ENCODE results near the gene LAG3. TPM values are rescaled to one million over a fixed set of nuclear protein-coding genes. Genes with fewer than 3 reads are reported as not detected.

Gene LAG3
- total RNA-seq, 8 experiments from 2014 or later, result 0.21 to 2.8 (median 0.66) TPM

GRCh38 chr12:6757028-6757690 is 15.2 kb upstream of the LAG3 start:
- in situ Hi-C loops (cut with MboI; ENCODE audit: low pct_unique_long_range_greater_than_20kb in 2 of 9, low sequenced_read_pairs in 9 of 9, unreplicated experiment in 9 of 9), result no loop called here
- no peak for ATAC-seq (replicated peaks in 6 of 8)
- no peak overlapping the region for H3K4me3 ChIP-seq
- 53 to 100% (median 88%) methylated on average over 2 to 8 of the region's 8 CpGs; no CpG with 5 or more reads in 1 of the 10 experiments for WGBS, 10 experiments
- peaks cover 14% of the 10 kb centered on the region in 2 donors for H3K4me1 ChIP-seq (replicated peaks in 1 of 2)
- H3K27ac ChIP-seq, result no peak overlapping the region

DNA sequence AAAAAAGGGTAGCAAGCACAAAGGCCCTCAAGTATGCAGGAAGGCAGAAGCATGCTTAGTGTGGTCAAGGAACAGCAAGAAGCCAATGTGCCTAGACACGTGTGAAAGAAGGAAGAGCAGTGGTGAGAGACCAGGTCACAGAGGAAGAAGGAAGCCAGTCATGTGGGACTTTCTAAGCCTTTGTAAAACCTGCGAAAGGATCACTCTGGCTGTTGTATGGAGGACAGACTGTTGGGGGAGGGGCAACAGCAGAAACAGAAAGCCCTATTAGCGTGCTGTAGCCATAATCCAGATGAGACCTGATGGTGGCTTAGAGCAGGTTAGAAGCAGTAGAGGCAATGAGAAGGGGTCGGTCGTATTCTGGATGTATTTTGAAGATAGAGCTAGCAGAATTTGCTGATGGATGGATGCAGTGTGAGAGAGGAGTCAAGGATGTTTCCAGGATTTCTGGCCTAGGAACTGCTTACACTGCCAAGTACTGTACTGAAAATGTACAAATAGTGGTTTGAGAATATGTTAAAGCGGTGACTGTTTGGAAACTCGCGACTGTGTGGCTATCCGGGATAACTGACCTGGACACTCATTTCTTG is 13.7 kb upstream of the LAG3 start:
- peak overlapping the region in 1 of 2 donors; percentile 18 for H3K27ac ChIP-seq
- peak in 2 of 8 experiments; percentile 23 to 25 for ATAC-seq (replicated peaks in 6 of 8)
- 40 to 94% (median 72%) methylated on average over 1 to 9 of the region's 9 CpGs for WGBS, 10 experiments
- peaks cover 18 to 19% of the 10 kb centered on the region in 2 donors for H3K4me1 ChIP-seq (replicated peaks in 1 of 2)
- H3K4me3 ChIP-seq, result no peak overlapping the region
- in situ Hi-C loops (cut with MboI; ENCODE audit: low pct_unique_long_range_greater_than_20kb in 2 of 9, low sequenced_read_pairs in 9 of 9, unreplicated experiment in 9 of 9), result no loop called here

GRCh38 chr12:6759741-6760140 is 12.6 kb upstream of the LAG3 start:
- WGBS, 10 experiments, result 72 to 100% (median 89%) methylated on average over 1 to 4 of the region's 5 CpGs; no CpG with 5 or more reads in 2 of the 10 experiments
- Histone ChIP-seq H3K4me3 (no peak overlapping the region), H3K4me1 (replicated peaks in 1 of 2) (peaks cover 18 to 19% of the 10 kb centered on the region in 2 donors), H3K27ac (no peak overlapping the region)
- in situ Hi-C loops (cut with MboI; ENCODE audit: low pct_unique_long_range_greater_than_20kb in 2 of 9, low sequenced_read_pairs in 9 of 9, unreplicated experiment in 9 of 9), result no loop called here
- ATAC-seq (replicated peaks in 6 of 8), result no peak

DNA sequence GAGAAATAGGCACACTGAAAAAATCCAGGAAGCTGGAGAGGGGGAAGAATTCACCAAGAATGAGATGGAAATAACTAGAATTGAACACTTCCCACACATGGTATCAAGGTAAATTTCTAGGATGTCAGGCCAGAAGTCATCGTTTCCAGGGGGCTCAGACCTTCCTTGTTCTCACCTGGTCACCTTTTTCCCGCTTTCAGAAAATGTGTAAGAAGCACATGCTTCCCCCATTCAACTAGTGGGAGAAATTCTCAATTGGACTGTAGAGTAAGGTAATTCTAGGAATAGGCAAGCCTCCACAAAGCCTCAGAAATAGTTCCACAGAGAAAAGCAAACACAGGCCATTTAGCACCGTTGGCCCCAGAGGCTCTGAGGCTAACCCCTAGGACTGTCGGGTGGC is 8.9 kb upstream of the LAG3 start:
- Histone ChIP-seq H3K27ac (peak overlapping the region; percentile 93 to 97), H3K4me3 (peak overlapping the region in 1 of 5 donors; percentile 31), H3K4me1 (replicated peaks in 1 of 2) (peaks cover 21 to 22% of the 10 kb centered on the region in 2 donors)
- in situ Hi-C loops (cut with MboI; ENCODE audit: low pct_unique_long_range_greater_than_20kb in 2 of 9, low sequenced_read_pairs in 9 of 9, unreplicated experiment in 9 of 9), result no loop called here
- no peak for ATAC-seq (replicated peaks in 6 of 8)
- 0 to 100% (median 82%) methylated on average over 1 to 3 of the region's 4 CpGs; no CpG with 5 or more reads in 3 of the 10 experiments for WGBS, 10 experiments

- peak; percentile 64 to 81 (median 76) for ATAC-seq (replicated peaks in 6 of 8)
- Histone ChIP-seq H3K4me1 (replicated peaks in 1 of 2) (peaks cover 16 to 17% of the 10 kb centered on the region in 2 donors), H3K27ac (peak overlapping the region; percentile 96 to 97), H3K4me3 (peak overlapping the region; percentile 84 to 96 (median 92))
- WGBS, 10 experiments, result 0 to 8% (median 0%) methylated on average over 1 to 3 of the region's 16 CpGs; no CpG with 5 or more reads in 4 of the 10 experiments
- in situ Hi-C loops (cut with MboI; ENCODE audit: low pct_unique_long_range_greater_than_20kb in 2 of 9, low sequenced_read_pairs in 9 of 9, unreplicated experiment in 9 of 9), result no loop called here
Observed at GRCh38 chr12:6764011-6764828, 8.1 kb upstream of the LAG3 start.

GRCh38 chr12:6765048-6765633 is 7.2 kb upstream of the LAG3 start:
- Histone ChIP-seq H3K4me3 (peak overlapping the region; percentile 84 to 96 (median 92)), H3K27ac (peak overlapping the region; percentile 95 to 96), H3K4me1 (replicated peaks in 1 of 2) (peaks cover 25% of the 10 kb centered on the region in 2 donors)
- WGBS, 10 experiments, result 14 to 58% (median 33%) methylated on average over 4 to 7 of the region's 7 CpGs; no CpG with 5 or more reads in 1 of the 10 experiments
- ATAC-seq (replicated peaks in 6 of 8), result no peak
- in situ Hi-C loops (cut with MboI; ENCODE audit: low pct_unique_long_range_greater_than_20kb in 2 of 9, low sequenced_read_pairs in 9 of 9, unreplicated experiment in 9 of 9), result no loop called here

GRCh38 chr12:6765634-6766581 is 6.4 kb upstream of the LAG3 start, which contains the start of gene PTMS:
PTMS (plus strand) TSS chr12:6766363; CDS start chr12:6766706, 343 bp downstream.
- 13 to 92% (median 34%) methylated on average over 2 to 7 of the region's 63 CpGs; no CpG with 5 or more reads in 2 of the 10 experiments for WGBS, 10 experiments

GRCh38 chr12:6766651-6767349 is 5.5 kb upstream of the LAG3 start:
- Histone ChIP-seq H3K4me1 (replicated peaks in 1 of 2) (peaks cover 31% of the 10 kb centered on the region in 2 donors), H3K4me3 (peak overlapping the region; percentile 84 to 96 (median 92)), H3K27ac (peak overlapping the region; percentile 95 to 96)
- peak; percentile 34 to 61 (median 44) for ATAC-seq (replicated peaks in 6 of 8)
- WGBS, 10 experiments, result 0 to 9% (median 1%) methylated on average over 1 to 9 of the region's 88 CpGs; no CpG with 5 or more reads in 6 of the 10 experiments
- in situ Hi-C loops (cut with MboI; ENCODE audit: low pct_unique_long_range_greater_than_20kb in 2 of 9, low sequenced_read_pairs in 9 of 9, unreplicated experiment in 9 of 9), result no loop called here

More at GRCh38 chr12:6765634-6766581, 6.4 kb upstream of the LAG3 start, which contains the start of gene PTMS:
- peak; percentile 6 to 45 (median 32) for ATAC-seq (replicated peaks in 6 of 8)
- Histone ChIP-seq H3K4me1 (replicated peaks in 1 of 2) (peaks cover 30 to 31% of the 10 kb centered on the region in 2 donors), H3K4me3 (peak within 1 kb of the TSS; percentile 84 to 96 (median 92)), H3K27ac (peak within 1 kb of the TSS; percentile 95 to 96)
- in situ Hi-C loops (cut with MboI; ENCODE audit: low pct_unique_long_range_greater_than_20kb in 2 of 9, low sequenced_read_pairs in 9 of 9, unreplicated experiment in 9 of 9), result no loop called here

DNA sequence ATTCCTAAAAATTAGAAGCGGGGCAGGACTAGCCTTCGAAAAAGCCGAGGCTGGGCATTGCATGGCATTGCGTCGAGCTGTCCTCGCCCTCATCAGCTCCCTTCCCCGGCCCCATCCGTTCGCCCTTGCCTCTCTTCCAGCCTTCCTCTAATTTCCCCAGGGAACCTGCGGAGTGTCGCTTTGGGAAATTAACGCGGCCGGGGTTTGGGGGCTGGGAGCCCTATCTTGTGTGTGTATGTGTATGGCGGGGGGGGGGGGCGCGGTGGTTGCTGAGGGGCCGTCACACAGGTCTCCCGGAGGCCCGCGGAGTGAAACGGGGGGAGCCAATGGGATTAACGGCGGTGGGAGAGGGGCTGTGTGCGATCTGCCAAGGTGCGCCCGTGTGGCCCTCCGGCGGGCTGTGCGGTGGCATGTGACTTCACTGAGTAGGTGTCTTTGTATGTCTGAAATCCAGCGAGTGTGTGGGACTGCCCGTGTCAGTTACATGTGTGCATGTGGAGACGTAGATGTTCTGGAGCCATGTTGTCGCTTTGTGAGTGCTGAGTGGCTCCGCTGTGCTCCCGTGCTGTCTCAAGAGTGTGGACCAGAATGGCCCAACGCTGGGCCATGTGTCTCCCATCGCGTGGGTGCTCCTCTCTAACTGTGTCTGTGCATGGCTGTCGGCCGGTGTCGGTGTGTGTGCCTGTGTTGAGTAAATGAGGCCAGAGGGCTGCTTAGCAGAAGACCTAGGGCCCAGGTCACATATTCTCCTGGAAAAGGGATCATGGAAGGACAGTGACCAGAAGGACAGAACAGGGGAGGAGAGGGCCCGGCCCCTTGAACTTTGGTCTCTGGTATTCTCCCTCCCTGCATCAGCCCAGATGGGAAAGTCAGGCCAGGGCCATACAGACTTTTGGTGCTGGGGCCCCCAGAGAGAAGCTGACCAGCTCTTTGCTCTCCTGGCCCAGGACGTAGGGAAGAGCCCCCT is 4.7 kb upstream of the LAG3 start:
- Histone ChIP-seq H3K4me3 (peak overlapping the region; percentile 84 to 96 (median 92)), H3K27ac (peak overlapping the region; percentile 95 to 96), H3K4me1 (replicated peaks in 1 of 2) (peaks cover 31 to 39% of the 10 kb centered on the region in 2 donors)
- peak in 5 of 8 experiments; percentile 0 to 4 (median 1) for ATAC-seq (replicated peaks in 6 of 8)
- 0% methylated on average over 1 to 5 of the region's 44 CpGs; no CpG with 5 or more reads in 3 of the 10 experiments for WGBS, 10 experiments
- in situ Hi-C loops (cut with MboI; ENCODE audit: low pct_unique_long_range_greater_than_20kb in 2 of 9, low sequenced_read_pairs in 9 of 9, unreplicated experiment in 9 of 9), result no loop called here

DNA sequence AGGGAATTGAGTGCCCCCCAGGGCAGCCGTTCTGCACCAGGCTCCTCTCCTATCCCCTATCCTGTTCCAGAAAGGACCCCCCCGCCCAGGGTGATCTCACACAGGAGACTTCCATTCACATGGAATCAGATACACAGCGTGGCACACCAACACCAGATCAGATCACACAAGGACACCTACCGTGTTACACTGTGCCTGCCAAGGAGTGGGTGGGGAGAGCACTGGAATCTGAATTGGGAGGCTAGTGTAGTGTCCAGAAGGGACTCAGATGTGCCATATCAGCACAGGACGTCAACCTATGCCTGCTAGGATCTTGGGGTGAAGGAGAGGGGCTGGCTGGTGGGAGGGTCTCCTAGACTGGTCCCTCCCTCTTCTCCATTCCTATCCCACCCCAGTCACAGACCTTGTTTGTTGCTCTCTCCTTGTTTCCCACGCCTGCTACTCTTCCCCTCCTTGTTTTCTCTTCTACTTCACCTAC is 3.8 kb upstream of the LAG3 start:
- peak in 1 of 8 experiments; percentile 0 for ATAC-seq (replicated peaks in 6 of 8)
- peaks cover 35 to 44% of the 10 kb centered on the region in 2 donors for H3K4me1 ChIP-seq (replicated peaks in 1 of 2)
- in situ Hi-C loops (cut with MboI; ENCODE audit: low pct_unique_long_range_greater_than_20kb in 2 of 9, low sequenced_read_pairs in 9 of 9, unreplicated experiment in 9 of 9), result no loop called here
- H3K27ac ChIP-seq, result peak overlapping the region; percentile 95 to 96
- H3K4me3 ChIP-seq, result peak overlapping the region; percentile 84 to 96 (median 92)
- 0 to 8% (median 0%) methylated on average over 1 to 2 of the region's 6 CpGs; no CpG with 5 or more reads in 6 of the 10 experiments for WGBS, 10 experiments
